NCI-H526 (cell line): Measurements from ENCODE around the gene ABHD2.
"Not testable (repeated sequence)": the region's sequence is repeated elsewhere in the genome, so short reads cannot be mapped to it uniquely, and the experiment has no call there.

Source experiments
- DNase-seq, 2 experiments: peaks; one replicate each; lab custom pipeline; 2025; lab: John Stamatoyannopoulos, UW

ABHD2 gene

GRCh38 chr15:89075101-89075640, 13.1 kb upstream of the ABHD2 start:
- no peak for DNase-seq

GRCh38 chr15:89075846-89076245, 12.4 kb upstream of the ABHD2 start:
- DNase-seq, result no peak

GRCh38 chr15:89077750-89078149, 10.5 kb upstream of the ABHD2 start:
- no peak for DNase-seq

GRCh38 chr15:89078851-89079810, 9.1 kb upstream of the ABHD2 start:
- no peak for DNase-seq

GRCh38 chr15:89081878-89082277, 6.4 kb upstream of the ABHD2 start:
- DNase-seq, result no peak

- no peak for DNase-seq
Observed at GRCh38 chr15:89083246-89083645, 5.0 kb upstream of the ABHD2 start.

GRCh38 chr15:89085289-89085926, 2.8 kb upstream of the ABHD2 start:
- DNase-seq, result no peak

GRCh38 chr15:89085933-89086332, 2.3 kb upstream of the ABHD2 start:
- not testable (repeated sequence) for DNase-seq

- DNase-seq, result not testable (repeated sequence)
Observed at GRCh38 chr15:89086390-89086789, 1.9 kb upstream of the ABHD2 start.

- peak; percentile 18 to 61 for DNase-seq
Observed at GRCh38 chr15:89087161-89087829, 961 bp upstream of the ABHD2 start.

- DNase-seq, result peak in 1 of 2 experiments; percentile 37
Observed at GRCh38 chr15:89088605-89089315, 504 bp downstream of the ABHD2 start.

- DNase-seq, result peak; percentile 39 to 43
Observed at GRCh38 chr15:89089316-89090230, 1.3 kb downstream of the ABHD2 start.

GRCh38 chr15:89090791-89091626, 2.8 kb downstream of the ABHD2 start:
- peak; percentile 39 to 66 for DNase-seq

- peak in 1 of 2 experiments; percentile 60 for DNase-seq
Observed at GRCh38 chr15:89091627-89092220, 3.5 kb downstream of the ABHD2 start.

GRCh38 chr15:89093509-89093908, 5.3 kb downstream of the ABHD2 start:
- DNase-seq, result no peak

- no peak for DNase-seq
Observed at GRCh38 chr15:89095073-89095472, 6.8 kb downstream of the ABHD2 start.

GRCh38 chr15:89095556-89095955, 7.3 kb downstream of the ABHD2 start:
- DNase-seq, result no peak

GRCh38 chr15:89096664-89097063, 8.4 kb downstream of the ABHD2 start:
- no peak for DNase-seq

- DNase-seq, result no peak
Observed at GRCh38 chr15:89097313-89097712, 9.1 kb downstream of the ABHD2 start.
